GM12891 (cell line): ENCODE results near the gene ACTR10.

ENCODE experiments used
- POLR2AphosphoS5 ChIP-seq: IDR thresholded peaks from 2 replicates; pipeline ENCODE4 v1.6.1; 2011; ENCODE audit warnings: low read depth, low read length, control low read depth
- TAF1 ChIP-seq: IDR thresholded peaks from 2 replicates; pipeline ENCODE4 v1.6.1; 2011; ENCODE audit warnings: low read depth, low read length, control low read depth

DNA sequence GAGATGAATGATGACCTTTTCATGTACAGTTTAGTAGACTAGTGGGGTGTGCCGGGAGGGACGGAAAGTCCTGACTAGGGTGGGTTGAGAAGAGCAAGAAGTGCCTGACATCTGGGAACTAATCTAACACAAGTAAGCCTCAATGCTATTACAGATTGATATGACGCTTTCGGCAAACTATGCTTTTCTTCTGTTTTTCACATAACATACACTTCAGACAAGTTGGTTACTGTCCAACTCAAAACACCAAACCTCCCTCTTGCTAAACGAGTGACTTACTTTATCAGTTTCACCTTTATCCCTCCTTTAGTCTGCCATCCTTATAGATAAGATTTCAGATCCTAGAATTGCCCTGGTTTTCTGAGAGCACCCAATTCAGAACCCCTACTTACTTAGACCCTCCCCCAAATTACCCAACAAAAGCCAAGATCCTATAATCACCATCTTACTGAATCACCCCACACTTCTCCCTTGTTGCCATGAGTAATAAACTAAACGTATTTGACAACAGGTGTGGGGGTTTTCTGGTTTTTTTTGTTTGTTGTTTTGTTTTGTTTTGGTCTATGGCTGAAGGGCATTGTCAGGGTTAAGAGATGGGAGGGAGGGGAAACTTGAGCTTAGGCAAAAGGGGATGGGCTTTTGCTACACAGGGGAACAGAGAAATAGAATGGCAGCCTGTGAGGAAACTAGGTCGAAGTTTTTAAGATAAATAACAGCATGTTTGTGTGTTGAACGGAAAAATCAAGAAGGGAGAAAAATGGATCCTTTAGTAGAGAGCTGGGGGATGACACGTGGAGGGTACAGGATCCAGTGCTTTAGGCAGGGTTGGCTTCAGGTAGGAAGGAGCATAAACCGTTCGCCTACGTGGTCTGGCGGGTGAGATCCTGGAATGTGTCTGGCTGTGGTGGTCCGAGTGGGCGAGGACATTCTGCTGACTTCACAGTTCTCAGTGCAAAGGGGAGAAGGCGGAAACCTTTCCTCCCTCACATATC is 38.6 kb downstream of the ACTR10 start:
- TF ChIP-seq POLR2AphosphoS5 (no peak), TAF1 (no peak)
